K562 (cell line): ENCODE data around the gene PDLIM7. TPM values are rescaled to one million over a fixed set of nuclear protein-coding genes. Genes with fewer than 3 reads are reported as not detected.

Experiments used
- CBX1 ChIP-seq: sonication (generic); IDR thresholded peaks from 2 replicates; pipeline ENCODE4 v1.6.1; 2016; ENCODE audit warnings: antibody characterized with exemption, low read depth, mild to moderate bottlenecking
- DDX20 ChIP-seq: fragments of 450-650 bp; IDR thresholded peaks from 2 replicates; pipeline ENCODE4 v1.6.1; 2016; ENCODE audit warnings: missing genetic modification characterization, low read depth, mild to moderate bottlenecking, missing compliant biosample characterization, moderate library complexity
- ETV6 ChIP-seq, 3 experiments: fragments of 150-350 bp in 1 of 3; sonication (generic) in 1 of 3; formaldehyde crosslinking in 1 of 3; IDR thresholded peaks; 2 replicates each; pipeline versions ENCODE4 v1.6.1 to v1.8.0; 2014 to 2022; ENCODE audit warnings: borderline replicate concordance in 2 of 3, low read depth in 2 of 3, antibody characterized with exemption in 1 of 3, low read length in 1 of 3, mild to moderate bottlenecking in 1 of 3, missing genetic modification reagents in 1 of 3
- HNRNPK ChIP-seq: fragments of 200-400 bp; formaldehyde crosslinking; IDR thresholded peaks from one replicate; pipeline ENCODE4 v1.6.1; 2018; ENCODE audit warnings: mild to moderate bottlenecking, low read depth, low read length; ENCODE audit not compliant: poor library complexity, severe bottlenecking
- JUND ChIP-seq, 2 experiments: IDR thresholded peaks; 2 replicates in 1 of 2; 3 replicates in 1 of 2; pipeline ENCODE4 v1.6.1; 2011; ENCODE audit warnings: borderline replicate concordance in 2 of 2, low read depth in 2 of 2, low read length in 2 of 2, improper control_type of control experiment in 1 of 2, missing biosample characterization in 1 of 2, missing genetic modification characterization in 1 of 2, missing genetic modification reagents in 1 of 2
- KDM2B ChIP-seq: fragments of 250-450 bp; sonication (Bioruptor Pico); IDR thresholded peaks from 2 replicates; pipeline ENCODE4 v1.8.0; 2021; ENCODE audit warnings: mild to moderate bottlenecking, moderate library complexity
- MEIS2 ChIP-seq: fragments of 450-650 bp; IDR thresholded peaks from 2 replicates; pipeline ENCODE4 v1.6.1; 2014; ENCODE audit warnings: mild to moderate bottlenecking; ENCODE audit not compliant: partially characterized antibody
- MYC ChIP-seq, 2 experiments: fragments of 250-450 bp in 1 of 2; sonication (Bioruptor Pico) in 1 of 2; IDR thresholded peaks; 2 replicates each; pipeline versions ENCODE4 v1.5.1 to v1.6.1; 2012 to 2021; ENCODE audit warnings: low read depth in 2 of 2, borderline replicate concordance in 1 of 2, improper control_type of control experiment in 1 of 2, low read length in 1 of 2, mild to moderate bottlenecking in 1 of 2, moderate library complexity in 1 of 2
- MYNN ChIP-seq, 2 experiments: sonication (generic); formaldehyde crosslinking in 1 of 2; IDR thresholded peaks; 2 replicates each; pipeline versions ENCODE4 v1.5.0 to v1.6.1; 2016 to 2020; ENCODE audit warnings: antibody characterized with exemption in 1 of 2, missing genetic modification reagents in 1 of 2
- NFXL1 ChIP-seq: fragments of 450-650 bp; formaldehyde crosslinking; IDR thresholded peaks from 2 replicates; pipeline ENCODE4 v1.4.0; 2021; ENCODE audit warnings: mild to moderate bottlenecking
- STAG1 ChIP-seq: sonication (generic); formaldehyde crosslinking; IDR thresholded peaks from 2 replicates; pipeline ENCODE4 v1.5.0; 2020; ENCODE audit warnings: missing genetic modification reagents, borderline replicate concordance
- STAT5A ChIP-seq: IDR thresholded peaks from 2 replicates; pipeline ENCODE4 v1.6.1; 2012; ENCODE audit warnings: low read length, inconsistent platforms, borderline replicate concordance
- ZBTB43 ChIP-seq: sonication (generic); formaldehyde crosslinking; IDR thresholded peaks from 2 replicates; pipeline ENCODE4 v1.8.0; 2023; ENCODE audit warnings: mild to moderate bottlenecking, missing genetic modification reagents
- ZBTB7A ChIP-seq: IDR thresholded peaks from 2 replicates; pipeline ENCODE4 v1.6.1; 2011; ENCODE audit warnings: low read depth, mild to moderate bottlenecking, low read length, moderate library complexity, borderline replicate concordance; ENCODE audit not compliant: control insufficient read depth
- ZSCAN29 ChIP-seq: fragments of 450-650 bp; IDR thresholded peaks from 2 replicates; pipeline ENCODE4 v1.6.1; 2017
- ZZZ3 ChIP-seq: fragments of 450-650 bp; IDR thresholded peaks from 2 replicates; pipeline ENCODE4 v1.6.1; 2016; ENCODE audit warnings: antibody characterized with exemption, mild to moderate bottlenecking, moderate library complexity
- polyA plus RNA-seq, 8 experiments: library from polyadenylated mRNA; depleted of rRNA in 4 of 8; stranded (reverse) in 5 of 8; unstranded in 3 of 8; fragments of >200 nt; fragmentation: Nextera tagmentation in 2 of 8; fragmentation: Illumina TruSeq in 1 of 8; extraction: Ambion mirVana in 2 of 8; extraction: Trizol in 1 of 8; gene quantifications; 2 replicates each; pipeline versions ENCODE4 v1.2.1 to v1.2.3, GENCODE V29; 2011 to 2014; ENCODE audit warnings: inconsistent platforms in 1 of 8, missing spikeins in 1 of 8
- total RNA-seq, 7 experiments: library from RNA; depleted of rRNA in 6 of 7; stranded (reverse); fragments of >200 nt in 6 of 7; fragmentation: Illumina TruSeq in 2 of 7; extraction: Trizol in 2 of 7; gene quantifications; 2 replicates each; pipeline versions ENCODE4 v1.2.1 to v1.2.3, GENCODE V29; 2011 to 2021; ENCODE audit warnings: low replicate concordance in 1 of 7
- TF ChIP-seq, protein P1 (sequence below): sonication (generic); formaldehyde crosslinking; IDR thresholded peaks from 2 replicates; pipeline ENCODE4 v1.8.0; 2022; ENCODE audit warnings: mild to moderate bottlenecking, missing genetic modification reagents
- TF ChIP-seq, protein P2 (sequence below): sonication (generic); formaldehyde crosslinking; IDR thresholded peaks from 2 replicates; pipeline ENCODE4 v1.8.1; 2023; ENCODE audit warnings: mild to moderate bottlenecking, missing genetic modification reagents

Gene PDLIM7
- total and polyA plus RNA-seq, 9 of the 15 experiments (the other 6 are each of a cell fraction or from before 2014, with no cell fraction given), result 2.1 to 124 (median 32.6) TPM

- TF ChIP-seq STAG1 (CRISPR knock-in tag) (0 out of 2 replicates have a peak, but pooled peaks have one; percentile 32), ETV6 (IDR thresholded peaks at IDR 0.05; ENCODE audit: borderline replicate concordance in 1 of 2, low read depth in 2 of 2, low read length in 1 of 2) (no peak), ETV6 (CRISPR knock-in tag; IDR thresholded peaks at IDR 0.05; ENCODE audit: borderline replicate concordance) (no peak), STAT5A (no peak), CBX1 (no peak), ZBTB7A (peak; percentile 41; the same call in 1 of the 2 replicates), HNRNPK (no peak), MYC (IDR thresholded peaks at IDR 0.05; ENCODE audit: low read depth, low read length) (peak; percentile 91; the same call in 1 of the 2 replicates), MYC (CRISPR knock-in tag; IDR thresholded peaks at IDR 0.05; ENCODE audit: borderline replicate concordance, low read depth) (peak; percentile 68), DDX20 (no peak), NFXL1 (CRISPR knock-in tag) (no peak), MEIS2 (peak; percentile 84), ZSCAN29 (no peak), MYNN (IDR thresholded peaks at IDR 0.05) (peak; percentile 78; the same call in 1 of the 2 replicates), MYNN (CRISPR knock-in tag; IDR thresholded peaks at IDR 0.05) (no peak), JUND (IDR thresholded peaks at IDR 0.05; ENCODE audit: borderline replicate concordance, low read depth, low read length) (peak; percentile 65; the same call in 1 of the 2 replicates), JUND (tag; IDR thresholded peaks at IDR 0.05; ENCODE audit: borderline replicate concordance, low read depth, low read length) (peak; percentile 45; the same call in 1 of the 3 replicates), ZBTB43 (no peak), ZZZ3 (peak; percentile 37; the same call in 1 of the 2 replicates), KDM2B (CRISPR knock-in tag) (no peak)
- TF ChIP-seq, protein P1, sequence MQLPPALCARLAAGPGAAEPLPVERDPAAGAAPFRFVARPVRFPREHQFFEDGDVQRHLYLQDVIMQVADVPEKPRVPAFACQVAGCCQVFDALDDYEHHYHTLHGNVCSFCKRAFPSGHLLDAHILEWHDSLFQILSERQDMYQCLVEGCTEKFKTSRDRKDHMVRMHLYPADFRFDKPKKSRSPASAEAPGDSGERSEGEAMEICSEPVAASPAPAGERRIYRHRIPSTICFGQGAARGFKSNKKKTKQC (CRISPR knock-in tag), result no peak
- TF ChIP-seq, protein P2, sequence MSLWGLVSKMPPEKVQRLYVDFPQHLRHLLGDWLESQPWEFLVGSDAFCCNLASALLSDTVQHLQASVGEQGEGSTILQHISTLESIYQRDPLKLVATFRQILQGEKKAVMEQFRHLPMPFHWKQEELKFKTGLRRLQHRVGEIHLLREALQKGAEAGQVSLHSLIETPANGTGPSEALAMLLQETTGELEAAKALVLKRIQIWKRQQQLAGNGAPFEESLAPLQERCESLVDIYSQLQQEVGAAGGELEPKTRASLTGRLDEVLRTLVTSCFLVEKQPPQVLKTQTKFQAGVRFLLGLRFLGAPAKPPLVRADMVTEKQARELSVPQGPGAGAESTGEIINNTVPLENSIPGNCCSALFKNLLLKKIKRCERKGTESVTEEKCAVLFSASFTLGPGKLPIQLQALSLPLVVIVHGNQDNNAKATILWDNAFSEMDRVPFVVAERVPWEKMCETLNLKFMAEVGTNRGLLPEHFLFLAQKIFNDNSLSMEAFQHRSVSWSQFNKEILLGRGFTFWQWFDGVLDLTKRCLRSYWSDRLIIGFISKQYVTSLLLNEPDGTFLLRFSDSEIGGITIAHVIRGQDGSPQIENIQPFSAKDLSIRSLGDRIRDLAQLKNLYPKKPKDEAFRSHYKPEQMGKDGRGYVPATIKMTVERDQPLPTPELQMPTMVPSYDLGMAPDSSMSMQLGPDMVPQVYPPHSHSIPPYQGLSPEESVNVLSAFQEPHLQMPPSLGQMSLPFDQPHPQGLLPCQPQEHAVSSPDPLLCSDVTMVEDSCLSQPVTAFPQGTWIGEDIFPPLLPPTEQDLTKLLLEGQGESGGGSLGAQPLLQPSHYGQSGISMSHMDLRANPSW, result no peak; the same call in 1 of the 2 replicates
These were observed 19.5 kb upstream of the PDLIM7 start, which contains the start of gene DDX41 (continued) for GRCh38 chr5:177516601-177517568.
